Measurements from ENCODE around the gene AARS1.
"Not testable (repeated sequence)": the region's sequence is repeated elsewhere in the genome, so short reads cannot be mapped to it uniquely, and the experiment has no call there.

Gene AARS1

GRCh38 chr16:70223971-70224513 lies 65.3 kb downstream of the AARS1 start:
- not testable (repeated sequence) for DNase-seq

GRCh38 chr16:70223216-70223615 lies 66.1 kb downstream of the AARS1 start:
- not testable (repeated sequence) for DNase-seq

- not testable (repeated sequence) for DNase-seq
Measured at GRCh38 chr16:70222574-70222973, 66.7 kb downstream of the AARS1 start.

- not testable (repeated sequence) for DNase-seq
Measured at GRCh38 chr16:70218586-70218985, 70.7 kb downstream of the AARS1 start.

GRCh38 chr16:70206382-70206781 lies 82.9 kb downstream of the AARS1 start:
- DNase-seq = not testable (repeated sequence)

- not testable (repeated sequence) for DNase-seq
Measured at GRCh38 chr16:70204668-70205405, 84.5 kb downstream of the AARS1 start.

GRCh38 chr16:70204010-70204409 lies 85.3 kb downstream of the AARS1 start:
- not testable (repeated sequence) for DNase-seq

- not testable (repeated sequence) for DNase-seq
Measured at GRCh38 chr16:70203508-70203907, 85.8 kb downstream of the AARS1 start.
